Measurements from ENCODE around the gene BABAM2. TPM values are rescaled to one million over a fixed set of nuclear protein-coding genes. Genes with fewer than 3 reads are reported as not detected.

Gene BABAM2
- total and polyA plus RNA-seq, 2 experiments from 2014 or later: 28.8 to 43.6 TPM

DNA sequence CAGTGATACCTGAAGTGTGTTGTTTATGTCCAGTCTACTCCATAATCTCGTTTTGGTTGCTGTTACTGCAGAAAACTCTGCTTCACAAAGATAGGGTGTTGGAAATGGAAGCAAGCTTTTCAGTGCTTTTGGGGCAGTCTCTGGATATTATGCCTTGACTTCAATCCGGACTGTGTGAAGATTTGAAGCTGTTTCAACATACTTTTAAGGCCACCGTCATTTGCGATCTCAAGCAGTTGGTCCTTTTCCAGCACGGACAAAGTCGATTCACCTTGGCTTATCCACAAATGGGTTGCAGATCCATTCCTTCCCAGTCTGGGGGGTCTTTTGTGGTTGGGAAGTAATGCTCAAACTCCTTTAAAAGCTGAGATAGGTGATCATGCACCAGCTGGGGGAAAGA lies 20.8 kb upstream of the BABAM2 start:
- H3K79me2 ChIP-seq: no peaks in the 10 kb centered on the region
- WGBS (ENCODE audit: low lambda C conversion rate, missing lambda C conversion rate): 88% methylated on average over 6 of the region's 6 CpGs
- no peaks in the 10 kb centered on the region for H3K27me3 ChIP-seq
- no peak overlapping the region for H3K27ac ChIP-seq
- no peaks in the 10 kb centered on the region for H3K9me2 ChIP-seq (replicated peaks; ENCODE audit: insufficient read depth)
- H3K4me2 ChIP-seq: no peak overlapping the region
- no peaks in the 10 kb centered on the region for H3K4me1 ChIP-seq (ENCODE audit: insufficient read depth)
- H3K36me3 ChIP-seq (replicated peaks; ENCODE audit: insufficient read depth, low read depth): no peaks in the 10 kb centered on the region
- no peak overlapping the region for H3K4me3 ChIP-seq
- H2AFZ ChIP-seq: no peak overlapping the region
- no peaks in the 10 kb centered on the region for H3K9me3 ChIP-seq (ENCODE audit: low read depth)
- no peaks in the 10 kb centered on the region for H4K20me1 ChIP-seq (ENCODE audit: insufficient read depth, poor library complexity, severe bottlenecking)
- TF ChIP-seq, protein P1, sequence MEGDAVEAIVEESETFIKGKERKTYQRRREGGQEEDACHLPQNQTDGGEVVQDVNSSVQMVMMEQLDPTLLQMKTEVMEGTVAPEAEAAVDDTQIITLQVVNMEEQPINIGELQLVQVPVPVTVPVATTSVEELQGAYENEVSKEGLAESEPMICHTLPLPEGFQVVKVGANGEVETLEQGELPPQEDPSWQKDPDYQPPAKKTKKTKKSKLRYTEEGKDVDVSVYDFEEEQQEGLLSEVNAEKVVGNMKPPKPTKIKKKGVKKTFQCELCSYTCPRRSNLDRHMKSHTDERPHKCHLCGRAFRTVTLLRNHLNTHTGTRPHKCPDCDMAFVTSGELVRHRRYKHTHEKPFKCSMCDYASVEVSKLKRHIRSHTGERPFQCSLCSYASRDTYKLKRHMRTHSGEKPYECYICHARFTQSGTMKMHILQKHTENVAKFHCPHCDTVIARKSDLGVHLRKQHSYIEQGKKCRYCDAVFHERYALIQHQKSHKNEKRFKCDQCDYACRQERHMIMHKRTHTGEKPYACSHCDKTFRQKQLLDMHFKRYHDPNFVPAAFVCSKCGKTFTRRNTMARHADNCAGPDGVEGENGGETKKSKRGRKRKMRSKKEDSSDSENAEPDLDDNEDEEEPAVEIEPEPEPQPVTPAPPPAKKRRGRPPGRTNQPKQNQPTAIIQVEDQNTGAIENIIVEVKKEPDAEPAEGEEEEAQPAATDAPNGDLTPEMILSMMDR (IDR thresholded peaks at IDR 0.05; ENCODE audit: poor library complexity): no peak
- TF ChIP-seq EZH2 (IDR thresholded peaks at IDR 0.05; ENCODE audit: borderline replicate concordance) (no peak), EZH2phosphoT487 (IDR thresholded peaks at IDR 0.05; ENCODE audit: low read depth, severe bottlenecking, unreplicated experiment) (no peak)
- DNase-seq (ENCODE audit: low spot score): no peak

DNA sequence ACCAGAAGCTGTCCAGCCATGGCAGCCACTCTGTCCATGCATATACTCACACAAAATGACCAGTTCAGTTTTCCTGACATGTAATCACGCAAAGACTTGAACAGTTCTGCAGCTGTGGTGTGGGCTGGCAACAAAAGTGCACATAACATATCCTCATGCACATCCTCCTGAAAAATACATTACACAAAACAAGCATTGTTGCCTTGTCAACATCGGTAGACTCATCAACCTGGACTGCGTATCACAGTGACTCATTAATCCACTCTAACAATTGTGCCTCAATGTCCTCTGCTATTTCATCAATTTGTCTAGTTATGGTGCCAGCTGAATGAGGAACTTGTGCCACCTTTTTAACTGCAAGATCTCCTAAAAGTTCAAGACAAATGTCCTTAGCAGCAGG lies 19.8 kb upstream of the BABAM2 start:
- Histone ChIP-seq H4K20me1 (ENCODE audit: insufficient read depth, poor library complexity, severe bottlenecking) (no peaks in the 10 kb centered on the region), H3K79me2 (no peaks in the 10 kb centered on the region), H3K27ac (no peak overlapping the region), H3K36me3 (replicated peaks; ENCODE audit: insufficient read depth, low read depth) (no peaks in the 10 kb centered on the region), H3K4me2 (no peak overlapping the region), H3K27me3 (no peaks in the 10 kb centered on the region), H3K4me1 (ENCODE audit: insufficient read depth) (no peaks in the 10 kb centered on the region), H2AFZ (no peak overlapping the region), H3K9me2 (replicated peaks; ENCODE audit: insufficient read depth) (no peaks in the 10 kb centered on the region), H3K9me3 (ENCODE audit: low read depth) (no peaks in the 10 kb centered on the region), H3K4me3 (no peak overlapping the region)
- no peak for DNase-seq (ENCODE audit: low spot score)
- WGBS (ENCODE audit: low lambda C conversion rate, missing lambda C conversion rate): 91% methylated on average over 3 of the region's 3 CpGs
- TF ChIP-seq EZH2phosphoT487 (IDR thresholded peaks at IDR 0.05; ENCODE audit: low read depth, severe bottlenecking, unreplicated experiment): no peak
- no peak for TF ChIP-seq EZH2 (IDR thresholded peaks at IDR 0.05; ENCODE audit: borderline replicate concordance)
- TF ChIP-seq, protein P1 (IDR thresholded peaks at IDR 0.05; ENCODE audit: poor library complexity): no peak

DNA sequence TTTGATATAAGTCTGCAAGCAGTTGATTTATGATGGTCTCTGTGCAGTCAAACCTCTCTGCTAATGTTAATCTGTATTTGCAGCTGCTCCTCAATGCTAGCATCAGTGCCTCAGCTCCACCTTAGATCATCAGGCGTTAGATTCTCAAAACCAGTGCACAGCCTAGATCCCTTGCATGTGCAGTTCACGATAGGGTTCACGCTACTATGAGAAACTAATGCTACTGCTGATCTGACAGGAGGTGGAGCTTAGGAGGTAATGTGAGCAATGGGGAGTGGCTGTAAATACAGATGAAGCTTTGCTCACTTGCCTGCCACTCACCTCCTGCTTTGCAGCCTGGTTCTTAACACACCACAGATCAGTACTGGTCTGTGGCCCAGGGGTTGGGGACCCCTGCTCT lies 18.7 kb upstream of the BABAM2 start:
- no peaks in the 10 kb centered on the region for H3K27me3 ChIP-seq
- peaks cover 6% of the 10 kb centered on the region for H3K9me3 ChIP-seq (ENCODE audit: low read depth)
- no peaks in the 10 kb centered on the region for H4K20me1 ChIP-seq (ENCODE audit: insufficient read depth, poor library complexity, severe bottlenecking)
- WGBS (ENCODE audit: low lambda C conversion rate, missing lambda C conversion rate): 82% methylated on average over 3 of the region's 3 CpGs
- no peak overlapping the region for H2AFZ ChIP-seq
- H3K79me2 ChIP-seq: no peaks in the 10 kb centered on the region
- no peaks in the 10 kb centered on the region for H3K9me2 ChIP-seq (replicated peaks; ENCODE audit: insufficient read depth)
- DNase-seq (ENCODE audit: low spot score): no peak
- no peaks in the 10 kb centered on the region for H3K4me1 ChIP-seq (ENCODE audit: insufficient read depth)
- no peak overlapping the region for H3K4me3 ChIP-seq
- H3K4me2 ChIP-seq: no peak overlapping the region
- no peaks in the 10 kb centered on the region for H3K36me3 ChIP-seq (replicated peaks; ENCODE audit: insufficient read depth, low read depth)
- TF ChIP-seq, protein P1 (IDR thresholded peaks at IDR 0.05; ENCODE audit: poor library complexity): no peak
- no peak for TF ChIP-seq EZH2phosphoT487 (IDR thresholded peaks at IDR 0.05; ENCODE audit: low read depth, severe bottlenecking, unreplicated experiment)
- no peak for TF ChIP-seq EZH2 (IDR thresholded peaks at IDR 0.05; ENCODE audit: borderline replicate concordance)
- no peak overlapping the region for H3K27ac ChIP-seq

DNA sequence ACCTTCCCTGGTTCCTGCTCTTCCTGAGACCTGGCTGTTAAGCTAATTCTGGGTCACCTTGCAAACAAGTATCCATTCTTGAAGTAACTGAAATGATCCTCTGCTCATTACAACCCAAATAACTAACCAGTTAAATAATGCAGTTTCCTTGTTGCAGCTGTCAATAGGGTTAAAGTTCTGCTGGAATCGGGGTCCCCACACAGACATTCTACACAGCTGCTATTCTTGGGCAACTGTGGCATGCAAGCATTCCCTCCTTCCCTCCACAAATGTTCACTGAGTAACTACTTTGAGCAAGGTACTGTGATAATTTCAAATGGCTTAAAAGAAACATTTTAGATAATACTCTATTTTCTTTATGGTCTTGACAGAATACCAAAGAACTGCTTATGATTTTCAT lies 17.4 kb upstream of the BABAM2 start:
- Histone ChIP-seq H4K20me1 (ENCODE audit: insufficient read depth, poor library complexity, severe bottlenecking) (no peaks in the 10 kb centered on the region), H3K36me3 (replicated peaks; ENCODE audit: insufficient read depth, low read depth) (no peaks in the 10 kb centered on the region), H3K4me1 (ENCODE audit: insufficient read depth) (no peaks in the 10 kb centered on the region), H3K9me2 (replicated peaks; ENCODE audit: insufficient read depth) (no peaks in the 10 kb centered on the region), H3K9me3 (ENCODE audit: low read depth) (peaks cover 7% of the 10 kb centered on the region), H3K4me2 (no peak overlapping the region), H3K27ac (no peak overlapping the region), H3K79me2 (no peaks in the 10 kb centered on the region), H3K4me3 (no peak overlapping the region), H2AFZ (no peak overlapping the region), H3K27me3 (no peaks in the 10 kb centered on the region)
- TF ChIP-seq EZH2 (IDR thresholded peaks at IDR 0.05; ENCODE audit: borderline replicate concordance) (no peak), EZH2phosphoT487 (IDR thresholded peaks at IDR 0.05; ENCODE audit: low read depth, severe bottlenecking, unreplicated experiment) (no peak)
- TF ChIP-seq, protein P1 (IDR thresholded peaks at IDR 0.05; ENCODE audit: poor library complexity): no peak
- DNase-seq (ENCODE audit: low spot score): no peak
- 86% methylated on average over 1 of the region's 1 CpG for WGBS (ENCODE audit: low lambda C conversion rate, missing lambda C conversion rate)

Measured in hepatocyte (in vitro differentiated cells).